ENCODE measurements around the gene SSB.

The SSB gene

GRCh38 chr2:169771021-169771420 is 27.6 kb upstream of the SSB start:
- no peak for DNase-seq (ENCODE audit: low read depth)
- no peak overlapping the region for H3K4me3 ChIP-seq (ENCODE audit: low read depth, low read length)
- no peak for TF ChIP-seq CTCF (IDR thresholded peaks at IDR 0.05; ENCODE audit: low read depth, low read length, missing control alignments)

- TF ChIP-seq CTCF (IDR thresholded peaks at IDR 0.05; ENCODE audit: low read depth, low read length, missing control alignments) = no peak
- DNase-seq (ENCODE audit: low read depth) = no peak
- no peak overlapping the region for H3K4me3 ChIP-seq (ENCODE audit: low read depth, low read length)
Observed at GRCh38 chr2:169771612-169772011, 27.1 kb upstream of the SSB start.

GRCh38 chr2:169772651-169773050 is 26.0 kb upstream of the SSB start:
- TF ChIP-seq CTCF (IDR thresholded peaks at IDR 0.05; ENCODE audit: low read depth, low read length, missing control alignments) = no peak
- DNase-seq (ENCODE audit: low read depth) = no peak
- no peak overlapping the region for H3K4me3 ChIP-seq (ENCODE audit: low read depth, low read length)

- DNase-seq (ENCODE audit: low read depth) = no peak
- TF ChIP-seq CTCF (IDR thresholded peaks at IDR 0.05; ENCODE audit: low read depth, low read length, missing control alignments) = no peak
- no peak overlapping the region for H3K4me3 ChIP-seq (ENCODE audit: low read depth, low read length)
Observed at GRCh38 chr2:169775354-169775753, 23.3 kb upstream of the SSB start.

- TF ChIP-seq CTCF (IDR thresholded peaks at IDR 0.05; ENCODE audit: low read depth, low read length, missing control alignments) = no peak
- H3K4me3 ChIP-seq (ENCODE audit: low read depth, low read length) = no peak overlapping the region
- no peak for DNase-seq (ENCODE audit: low read depth)
Observed at GRCh38 chr2:169775765-169776164, 22.9 kb upstream of the SSB start.

GRCh38 chr2:169776252-169776761 is 22.4 kb upstream of the SSB start:
- no peak for TF ChIP-seq CTCF (IDR thresholded peaks at IDR 0.05; ENCODE audit: low read depth, low read length, missing control alignments)
- no peak for DNase-seq (ENCODE audit: low read depth)

GRCh38 chr2:169778446-169778845 is 20.2 kb upstream of the SSB start:
- no peak for TF ChIP-seq CTCF (IDR thresholded peaks at IDR 0.05; ENCODE audit: low read depth, low read length, missing control alignments)
- DNase-seq (ENCODE audit: low read depth) = no peak

More at GRCh38 chr2:169776252-169776761, 22.4 kb upstream of the SSB start:
- H3K4me3 ChIP-seq (ENCODE audit: low read depth, low read length) = no peak overlapping the region

More at GRCh38 chr2:169778446-169778845, 20.2 kb upstream of the SSB start:
- H3K4me3 ChIP-seq (ENCODE audit: low read depth, low read length) = no peak overlapping the region

All from GM12864 (cell line).